ENCODE measurements around the gene COG4.

GRCh38 chr16:70494202-70494770 is 29.1 kb downstream of the COG4 start:
- no peak for TF ChIP-seq CTCF (IDR thresholded peaks at IDR 0.05; ENCODE audit: low read length)
- TF ChIP-seq EZH2 (optimal IDR thresholded peaks at IDR 0.05; ENCODE audit: low read depth, low read length): no peak
- no peak for TF ChIP-seq EZH2phosphoT487 (IDR thresholded peaks at IDR 0.05; ENCODE audit: low read length)
